Measurements from ENCODE around the gene C16orf92.
"Not testable (repeated sequence)": the region's sequence is repeated elsewhere in the genome, so short reads cannot be mapped to it uniquely, and the experiment has no call there.

C16orf92 gene

DNA sequence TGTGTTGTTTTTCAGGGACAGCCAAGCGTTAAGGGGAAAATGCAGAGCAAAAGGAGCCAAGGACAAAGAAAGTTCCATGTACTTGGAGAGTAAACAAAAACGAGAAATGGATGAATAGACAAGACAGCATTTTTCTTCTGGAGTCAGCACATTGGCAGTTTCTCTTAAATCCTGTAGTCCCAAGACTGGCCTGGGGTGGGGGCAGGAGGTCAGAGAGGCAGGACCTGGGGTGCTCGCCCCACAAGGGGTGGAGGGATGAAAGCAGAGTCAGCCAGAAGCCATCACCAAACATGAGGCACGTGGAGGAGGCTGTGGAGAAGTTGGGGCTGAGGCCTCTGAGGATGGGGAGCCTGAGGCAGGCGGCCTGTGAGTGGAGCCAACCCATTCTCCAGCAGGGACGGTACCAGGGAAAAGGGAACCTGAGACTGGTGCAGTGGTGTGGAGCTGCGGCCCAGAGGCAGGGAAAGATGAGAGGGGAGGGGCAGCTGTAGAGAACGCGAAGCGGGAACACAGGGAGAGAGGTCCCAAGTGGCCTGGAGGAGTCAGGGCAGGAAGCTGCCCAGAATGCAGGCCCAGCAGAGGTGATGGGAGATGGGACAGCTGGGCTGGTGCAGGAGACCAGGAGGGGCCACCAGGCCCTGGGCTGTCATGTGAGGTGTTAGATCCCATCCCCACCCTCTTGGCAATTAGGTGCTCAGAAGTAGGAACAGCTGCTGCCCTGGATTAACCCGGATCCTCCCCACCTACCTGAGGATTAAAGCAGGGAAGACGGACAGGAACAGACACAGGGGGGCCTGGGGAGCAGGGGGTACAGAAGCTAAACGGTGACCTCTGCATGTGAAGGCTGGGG is 4.8 kb downstream of the C16orf92 start:
- no peak for FAIRE-seq

DNA sequence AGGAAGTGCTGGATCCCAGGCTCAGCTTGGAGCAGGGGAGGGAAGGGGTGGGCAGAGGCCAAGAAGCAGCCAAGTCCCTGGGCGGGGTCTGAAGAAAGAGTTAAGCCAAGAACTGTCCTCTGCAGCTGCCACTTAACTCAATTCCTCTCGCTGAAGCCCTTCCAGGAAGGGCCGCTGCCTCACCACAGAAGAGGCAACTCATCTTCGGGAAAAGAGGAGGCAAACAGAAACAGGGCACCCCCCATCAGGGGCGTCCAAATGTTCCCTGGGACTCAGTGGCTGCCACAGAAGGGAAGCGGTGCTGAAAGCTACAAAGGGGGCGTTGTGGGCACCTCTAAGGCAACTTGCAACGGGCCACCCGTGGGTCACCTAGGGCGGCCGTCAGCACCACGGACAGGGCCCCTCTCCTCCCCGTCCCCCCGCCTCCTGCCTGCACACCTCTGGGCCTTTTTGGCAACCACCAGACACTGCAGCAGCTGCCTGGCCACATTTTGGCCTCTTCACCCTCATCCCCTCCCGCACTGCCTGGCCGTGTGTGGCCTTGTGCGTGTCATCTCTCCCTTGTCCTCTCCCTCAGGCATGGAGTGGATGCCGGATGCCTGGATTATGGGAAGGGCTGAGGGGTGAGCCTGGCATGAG is 5.6 kb downstream of the C16orf92 start:
- no peak for FAIRE-seq

DNA sequence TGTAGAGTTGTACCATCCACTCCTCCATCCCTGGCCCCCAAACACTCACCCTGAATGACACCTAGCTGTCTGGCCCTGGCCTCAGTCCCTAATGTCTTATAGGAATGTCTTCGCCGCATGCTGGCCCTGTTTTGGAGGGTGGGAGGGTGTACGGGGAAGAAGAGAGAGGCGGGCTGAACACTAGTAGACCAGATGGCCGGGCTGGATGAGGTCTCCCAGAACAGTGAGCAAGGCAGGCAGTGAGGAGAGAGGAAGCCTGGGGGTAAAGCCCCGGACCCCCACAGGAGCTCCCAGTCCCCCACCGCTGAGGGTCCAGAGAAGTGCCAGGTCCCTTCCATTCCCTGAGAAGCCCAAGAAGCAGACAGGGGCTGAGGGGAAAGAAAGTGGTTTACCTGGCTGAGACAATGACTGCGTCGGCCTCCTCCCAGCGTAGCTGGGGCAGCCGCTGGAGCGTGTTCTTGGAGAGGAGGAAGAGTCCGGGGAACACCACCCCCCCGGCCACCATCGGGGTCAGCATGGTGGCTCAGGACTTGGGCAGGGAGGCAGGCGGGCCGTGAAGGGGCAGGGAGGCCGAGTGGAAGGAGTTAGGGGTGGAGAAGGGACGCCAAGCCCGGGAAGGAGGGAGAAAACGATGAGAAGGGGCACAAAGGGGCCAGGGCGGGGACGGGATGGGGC is 7.2 kb downstream of the C16orf92 start:
- FAIRE-seq: no peak

DNA sequence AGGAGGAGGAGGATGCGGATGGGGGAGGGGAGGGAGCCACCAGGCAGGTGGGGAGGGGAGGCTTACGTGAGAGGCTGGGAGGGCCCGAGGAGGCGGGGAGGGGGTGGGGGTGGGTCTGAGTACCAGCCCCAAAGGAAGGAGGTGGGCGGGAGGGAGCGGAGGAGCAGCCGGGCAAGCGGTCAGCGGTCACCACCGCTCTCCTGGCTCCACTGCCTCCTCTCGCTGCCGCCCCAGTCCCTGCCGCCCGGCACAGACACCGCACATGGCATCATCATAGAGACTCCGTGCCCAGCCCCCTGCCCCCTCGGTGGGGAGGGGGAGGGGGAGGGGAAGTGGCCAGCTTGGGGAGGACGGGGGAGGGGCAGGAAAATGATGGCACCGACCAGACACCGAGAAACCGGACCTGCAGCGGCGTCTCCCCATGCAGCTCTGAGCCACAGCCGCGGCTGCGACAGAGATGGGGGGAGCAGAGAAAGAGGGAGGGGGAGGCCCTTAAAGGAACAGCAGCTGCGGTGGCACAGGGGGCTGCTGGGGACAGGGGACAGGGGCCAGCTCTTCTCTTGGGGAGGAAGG is 7.9 kb downstream of the C16orf92 start, which contains the start of gene TLCD3B:
Gene TLCD3B (minus strand): TSS at position 431 of the 573 bp plus-strand sequence. CDS start 744 bp downstream, outside the sequence.
- FAIRE-seq: no peak

DNA sequence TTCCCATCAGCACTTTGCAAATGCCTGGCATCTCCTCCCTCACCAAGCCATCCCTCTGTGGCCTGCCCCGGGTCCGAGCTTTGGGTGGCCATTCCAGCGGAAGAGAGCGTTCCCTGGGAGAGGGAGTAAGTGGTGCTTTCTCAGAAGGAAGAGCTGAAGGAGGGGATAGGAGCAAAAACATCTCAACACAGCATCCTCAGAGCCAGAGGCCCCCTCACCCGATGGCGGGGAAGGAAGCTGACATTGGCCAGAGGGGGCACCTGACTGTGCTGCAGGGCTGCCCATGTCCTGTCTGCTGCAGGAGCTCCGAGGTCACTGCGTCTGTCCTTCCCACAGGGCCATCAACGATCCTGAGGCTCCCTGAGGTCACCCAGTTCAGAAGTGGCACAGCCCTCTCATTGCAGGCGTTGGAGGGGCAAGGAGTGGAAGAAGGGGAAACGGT is 8.5 kb downstream of the C16orf92 start:
- no peak for FAIRE-seq

DNA sequence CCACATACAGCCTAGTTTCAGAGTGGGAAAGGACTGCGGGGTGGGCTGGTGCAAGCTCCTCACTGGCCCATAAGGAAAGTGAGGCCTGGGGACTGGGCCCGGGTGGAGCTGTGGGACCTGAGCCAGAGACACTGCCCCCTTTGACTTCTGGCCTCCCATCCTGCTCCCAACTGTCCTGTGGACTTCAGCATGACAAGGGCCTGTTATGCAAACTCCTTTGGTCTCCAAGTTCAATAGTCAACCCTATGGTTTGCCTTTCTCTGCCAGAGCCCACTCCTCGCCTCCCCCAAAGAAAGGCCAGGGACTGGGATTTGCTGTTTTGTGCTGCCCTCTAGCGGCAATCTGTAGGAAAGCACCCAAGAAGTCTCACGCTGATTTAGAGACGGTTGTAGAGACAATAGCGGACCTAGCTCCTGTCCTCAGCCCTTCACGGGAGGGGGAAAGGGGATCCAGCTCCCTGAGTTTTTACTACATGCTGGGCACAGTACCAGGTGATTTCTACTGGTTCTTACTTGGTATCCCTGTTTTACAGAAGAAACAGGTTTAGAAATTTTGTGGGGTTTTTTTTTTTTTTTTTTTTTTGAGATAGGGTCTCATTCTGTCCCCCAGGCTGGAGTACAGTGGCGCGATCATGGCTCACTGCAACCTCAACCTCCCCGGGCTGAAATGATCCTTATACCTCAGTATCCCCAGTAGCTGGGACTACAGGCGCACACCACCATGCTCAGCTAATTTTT is 9.3 kb downstream of the C16orf92 start:
- no peak for FAIRE-seq

DNA sequence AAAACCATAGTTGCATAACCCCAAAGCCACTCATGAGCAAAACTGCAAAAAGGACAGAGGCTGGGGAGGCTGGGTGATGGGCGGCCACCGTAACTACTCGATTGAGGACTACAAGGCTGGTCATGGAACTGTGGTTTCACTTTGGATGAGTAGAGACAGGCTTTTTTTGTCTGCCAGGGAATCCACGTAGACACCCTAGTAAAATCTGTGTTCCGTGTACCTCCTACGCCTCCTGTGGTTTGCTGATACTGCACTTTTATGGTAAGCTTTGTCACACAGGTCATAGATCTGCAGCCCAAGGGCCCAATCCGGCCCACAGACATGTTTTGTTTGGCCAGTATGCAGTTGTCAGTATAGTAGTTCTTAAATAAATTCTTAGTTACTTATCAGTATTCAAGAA is 10.3 kb downstream of the C16orf92 start:
- FAIRE-seq: no peak

DNA sequence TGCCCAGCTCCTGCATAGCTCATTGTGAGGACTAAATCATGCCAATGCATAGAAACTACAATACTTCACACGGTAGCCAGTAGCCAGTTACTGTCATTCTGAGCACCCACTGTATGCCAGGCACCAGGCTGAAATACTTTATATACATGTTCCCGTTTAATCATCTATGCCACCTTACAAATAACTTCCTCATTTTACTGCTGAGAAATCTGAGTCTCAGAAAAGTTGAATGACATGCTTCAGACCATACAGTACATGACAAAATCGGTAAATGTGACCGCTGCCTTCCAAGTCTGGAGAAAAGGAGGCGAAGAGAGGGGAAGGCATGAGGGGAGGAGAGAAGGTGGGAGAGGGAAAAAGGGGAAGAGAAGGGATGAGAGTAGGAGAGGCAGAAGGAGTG is 17.2 kb downstream of the C16orf92 start:
- no peak for FAIRE-seq

DNA sequence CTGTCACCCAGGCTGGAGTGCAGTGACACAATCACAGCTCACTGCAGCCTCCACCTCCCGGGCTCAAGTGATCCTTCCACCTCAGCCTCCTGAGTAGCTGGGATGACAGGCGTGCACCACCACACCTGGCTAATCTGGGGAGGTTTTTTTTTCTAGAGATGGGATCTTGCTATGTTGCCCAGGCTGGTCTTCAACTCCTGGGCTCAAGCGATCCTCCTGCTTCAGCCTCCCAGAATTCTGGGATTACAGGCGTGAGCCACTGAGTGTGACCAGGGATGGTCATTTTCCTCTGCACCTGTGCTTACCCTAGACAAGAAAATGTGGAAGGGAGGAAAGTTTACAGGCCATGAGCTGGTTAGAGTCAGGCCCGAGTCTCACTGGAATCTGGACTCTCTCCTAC is 17.7 kb downstream of the C16orf92 start:
- not testable (repeated sequence) for FAIRE-seq

DNA sequence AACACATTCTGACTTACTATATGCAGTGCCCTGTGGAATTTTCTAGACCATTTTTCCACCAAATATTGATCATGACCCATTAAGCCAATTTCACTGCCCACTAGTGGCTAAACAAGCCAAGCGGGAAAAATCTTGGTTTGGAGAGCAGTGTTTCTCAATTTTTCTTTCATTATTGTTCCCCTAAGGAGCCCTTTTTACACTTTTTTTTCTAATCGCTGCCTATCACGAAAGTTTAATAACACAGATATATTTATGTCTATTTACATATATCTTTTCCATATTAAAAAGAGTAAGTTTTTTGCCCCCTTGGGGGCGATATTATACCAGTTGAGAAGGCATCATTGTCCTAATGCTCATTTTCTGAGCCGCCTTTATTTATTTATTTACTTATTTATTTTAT is 18.8 kb downstream of the C16orf92 start:
- FAIRE-seq: peak; percentile 58

DNA sequence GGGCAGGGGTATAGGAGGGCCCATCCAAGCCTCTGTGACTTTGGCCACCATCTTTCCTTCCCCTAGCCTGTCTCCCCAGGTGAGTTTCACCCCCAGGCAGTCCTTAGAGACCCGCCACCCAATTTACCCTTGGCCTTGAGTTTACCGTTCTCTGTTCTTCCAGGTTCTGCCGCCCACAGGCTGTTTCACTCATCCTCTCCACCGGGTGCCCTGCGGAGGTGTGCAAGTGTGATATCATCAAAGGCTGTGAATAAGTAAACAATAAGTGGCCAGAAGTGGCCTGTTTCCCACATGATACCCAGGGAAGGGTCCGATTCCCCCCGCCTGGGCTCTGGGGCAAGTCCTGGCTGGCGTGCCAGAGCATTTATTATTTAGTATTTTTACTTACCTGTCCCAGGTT is 23.2 kb downstream of the C16orf92 start:
- no peak for FAIRE-seq

DNA sequence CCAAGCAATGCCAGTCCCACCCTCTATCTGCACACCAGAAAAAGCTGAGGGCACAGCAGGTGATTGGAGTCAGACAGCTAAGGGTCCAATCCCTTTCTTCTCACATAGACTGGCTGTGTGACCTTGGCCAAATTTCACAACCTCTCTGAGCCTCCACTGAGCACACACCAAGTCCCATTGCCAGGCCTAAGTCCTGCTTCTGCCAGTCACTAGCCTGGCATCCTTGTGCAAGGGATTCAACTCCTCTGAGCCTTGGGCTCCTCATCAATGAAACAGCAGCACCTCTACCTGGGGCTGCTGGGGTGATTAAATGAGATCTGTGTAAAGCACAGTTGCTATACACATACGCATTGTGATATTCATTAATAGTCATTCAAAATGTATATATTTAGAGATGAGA is 23.6 kb downstream of the C16orf92 start:
- FAIRE-seq: no peak

DNA sequence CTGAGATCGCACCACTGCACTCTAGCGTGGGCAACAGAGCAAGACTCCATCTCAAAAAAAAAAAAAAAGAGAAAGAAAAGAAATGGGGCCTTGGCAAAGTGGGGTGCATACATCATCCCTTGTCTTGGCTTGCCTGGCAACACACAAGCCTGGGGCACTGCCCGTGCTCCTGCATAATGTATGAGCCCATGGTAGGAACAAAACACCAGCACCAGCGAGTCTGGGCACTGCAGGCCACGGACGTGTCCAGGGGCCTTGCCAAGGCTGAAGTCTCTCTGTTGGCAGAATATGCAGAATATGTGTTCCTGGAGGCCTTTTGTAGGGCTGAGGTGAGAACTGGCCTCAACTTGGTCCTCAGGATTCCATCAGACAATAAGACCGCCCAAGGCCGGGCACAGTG is 26.9 kb downstream of the C16orf92 start:
- FAIRE-seq: no peak

DNA sequence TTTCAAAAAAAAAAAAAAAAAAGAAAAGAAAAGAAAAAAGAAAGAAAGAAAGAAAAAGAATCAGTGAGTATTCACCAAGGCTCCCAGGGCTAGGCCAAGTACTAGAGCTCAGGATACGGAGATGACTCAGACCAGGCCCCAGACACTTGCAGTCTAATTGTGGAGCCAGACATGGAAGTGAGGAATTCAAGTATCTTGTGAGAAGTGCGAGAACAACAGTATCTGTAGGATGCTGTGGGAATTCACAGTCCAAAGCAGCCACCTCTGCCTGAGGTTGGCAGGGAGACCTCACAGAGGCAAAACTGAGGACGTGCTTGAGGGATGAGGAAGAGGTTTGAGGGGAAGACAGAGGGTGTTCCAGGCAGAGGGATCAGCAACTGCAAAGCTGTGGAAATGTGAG is 28.5 kb downstream of the C16orf92 start:
- FAIRE-seq: no peak

DNA sequence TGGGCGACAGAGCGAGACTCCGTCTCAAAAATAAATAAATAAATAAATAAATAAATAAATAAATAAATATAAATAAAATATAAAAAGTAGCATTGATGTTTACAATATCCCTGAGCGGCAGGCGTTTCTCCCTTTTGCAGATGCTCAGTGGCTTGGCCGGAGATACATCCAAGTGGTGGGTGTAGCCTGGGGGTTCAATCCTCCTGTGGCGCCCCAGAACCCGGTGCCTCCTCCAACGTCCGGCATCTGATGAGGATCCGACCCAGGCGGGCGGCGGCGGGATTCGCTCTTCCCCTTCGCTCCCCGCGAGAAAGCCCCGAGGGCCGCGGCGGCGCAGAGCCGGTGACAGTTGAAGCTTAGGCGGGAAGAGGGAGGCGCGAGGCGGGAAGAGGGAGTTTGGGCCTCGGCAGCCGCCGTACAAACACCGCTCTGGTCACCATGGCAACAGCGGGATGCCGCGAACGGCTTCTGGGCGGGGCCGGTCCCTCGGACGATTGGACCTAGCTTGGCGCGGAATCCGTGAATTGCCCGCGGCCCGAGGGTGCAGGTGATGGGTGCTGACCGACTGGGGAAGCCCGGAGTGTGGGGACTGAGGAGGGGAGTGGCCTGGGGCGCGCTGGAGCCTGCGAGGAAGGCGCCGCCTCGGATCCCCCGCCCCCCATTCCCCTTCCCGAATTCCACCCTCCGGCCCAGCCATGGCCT is 29.8 kb downstream of the C16orf92 start:
- FAIRE-seq: no peak

DNA sequence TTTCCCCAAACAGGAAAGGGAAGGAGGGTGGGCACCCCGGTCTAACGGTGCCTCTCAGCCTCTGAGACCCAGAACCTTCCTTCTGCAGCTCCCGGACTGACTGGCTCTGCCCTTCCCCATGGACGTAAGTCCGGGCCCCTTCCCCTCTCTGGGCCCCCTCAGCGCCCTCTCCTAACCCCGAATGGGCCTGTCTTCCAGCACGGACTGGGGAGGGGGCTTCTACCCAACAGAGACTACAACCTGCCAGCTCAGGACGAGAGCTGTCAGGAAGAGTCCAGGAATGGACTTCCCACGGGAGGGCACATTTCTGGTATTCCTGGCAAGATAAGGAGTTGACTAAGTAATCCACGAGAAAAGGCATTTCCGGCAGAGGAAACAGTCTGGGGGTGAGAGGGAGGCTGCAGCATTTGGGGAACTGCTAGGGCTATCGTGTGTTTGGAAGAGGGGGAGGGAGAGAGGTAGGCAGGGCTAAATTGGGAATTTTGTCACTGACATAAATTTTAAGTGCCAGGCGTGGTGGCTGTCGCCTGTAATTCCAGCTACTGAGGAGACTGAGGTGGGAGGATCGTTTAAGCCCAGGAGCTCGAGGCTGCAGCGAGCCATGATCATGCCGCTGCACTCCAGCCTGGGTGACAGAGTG is 30.5 kb downstream of the C16orf92 start:
- FAIRE-seq: no peak

DNA sequence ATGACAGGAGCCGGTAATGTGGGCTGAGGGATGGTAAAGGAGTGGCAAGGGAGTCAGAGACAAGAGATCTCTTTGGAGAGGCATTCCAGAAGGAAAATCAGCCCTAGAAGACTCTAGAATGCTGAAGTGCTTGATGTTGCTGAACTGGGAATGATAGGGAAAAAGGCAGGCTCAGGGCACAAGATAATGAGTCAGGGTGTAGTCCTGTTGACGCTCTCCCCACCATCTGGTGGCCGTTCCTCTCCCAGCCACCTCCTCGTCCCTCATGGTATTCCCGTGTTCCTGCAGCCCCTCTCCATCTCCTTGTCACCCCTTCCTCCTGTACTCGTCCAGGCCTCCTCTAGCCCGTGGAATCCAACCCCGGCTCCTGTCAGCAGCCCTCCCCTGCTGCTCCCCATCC is 31.5 kb downstream of the C16orf92 start:
- no peak for FAIRE-seq

DNA sequence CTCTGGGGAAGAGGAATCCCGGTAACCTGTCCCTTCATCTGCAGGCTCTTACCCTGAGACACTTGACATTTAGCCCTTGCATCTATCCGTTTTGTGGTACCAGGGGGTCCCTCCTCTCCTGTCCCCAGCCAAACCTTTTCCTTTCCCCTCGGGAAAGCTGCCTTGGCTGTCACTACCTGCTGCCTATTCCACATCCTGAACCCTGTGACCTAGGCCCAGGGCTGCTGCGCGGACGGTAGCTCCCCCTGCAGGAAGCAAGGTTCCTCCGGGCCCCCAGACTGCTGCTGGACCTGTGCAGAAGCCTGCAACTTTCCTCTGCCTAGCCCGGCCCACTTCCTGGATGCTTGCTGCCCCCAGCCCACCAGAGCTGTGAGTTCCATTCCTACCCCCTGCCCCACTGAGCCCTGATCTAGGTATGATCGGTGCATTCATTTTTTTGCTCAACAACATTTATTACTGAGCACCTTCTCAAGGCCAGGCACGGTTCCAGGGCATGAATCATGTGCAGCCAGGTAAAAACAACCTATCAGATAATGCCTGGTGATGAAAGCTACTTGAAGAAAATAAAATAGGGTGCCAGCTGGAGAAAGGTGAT is 32.1 kb downstream of the C16orf92 start:
- FAIRE-seq: peak; percentile 27

DNA sequence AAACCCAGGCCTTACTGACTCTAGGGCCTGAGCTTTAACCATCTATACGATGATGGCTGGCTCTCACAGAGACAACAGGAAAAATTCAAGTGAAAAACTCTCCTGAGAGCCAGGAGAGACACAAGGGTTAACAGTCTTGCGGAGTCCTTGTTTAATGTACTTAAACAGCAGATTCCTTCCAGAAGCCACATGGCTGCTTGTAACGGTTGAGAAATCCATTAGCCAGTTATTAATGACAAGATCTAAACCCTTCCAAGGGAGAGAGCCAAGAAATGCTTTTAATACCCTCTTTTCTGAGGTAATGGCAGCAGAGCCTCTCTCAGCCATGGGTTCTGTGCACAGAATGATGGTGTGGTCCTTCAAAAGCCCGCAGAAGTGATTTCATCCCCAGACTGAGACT is 37.3 kb downstream of the C16orf92 start:
- FAIRE-seq: no peak

DNA sequence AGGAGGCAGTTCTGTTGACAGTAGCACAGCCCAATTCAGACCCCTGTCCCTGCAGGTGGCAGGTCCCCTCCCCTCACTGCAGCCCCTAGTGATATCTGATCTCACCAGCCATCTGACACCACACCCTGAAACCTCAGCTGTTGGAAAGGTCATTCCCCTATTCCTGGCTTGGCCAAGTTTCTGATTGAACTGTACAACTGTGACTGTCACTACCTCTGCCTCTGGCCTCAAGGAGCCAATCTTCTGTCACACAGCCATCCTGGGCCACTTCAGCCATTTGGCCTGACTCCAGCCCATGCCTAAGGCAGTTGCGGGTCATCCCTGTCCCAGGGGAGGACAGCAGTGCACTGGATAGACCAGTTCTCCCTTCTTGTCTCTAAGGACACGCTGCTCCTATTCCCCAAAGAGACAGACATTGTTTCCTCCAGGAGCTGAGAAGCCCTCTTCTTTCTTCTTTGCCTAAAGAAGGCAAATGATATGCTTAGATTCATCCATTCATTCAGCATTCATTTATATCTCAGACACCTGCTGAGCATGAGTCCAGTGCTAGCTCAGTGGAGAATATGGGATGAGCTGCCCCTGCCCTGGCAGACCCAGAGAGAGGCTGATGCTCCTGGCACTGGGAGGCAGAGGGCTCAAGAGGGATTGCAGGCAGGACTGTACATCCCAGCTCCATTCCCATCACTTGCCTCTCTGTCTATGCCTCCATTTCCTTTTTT is 38.0 kb downstream of the C16orf92 start:
- FAIRE-seq: no peak
